Urothelium cell line (cell line): ENCODE results near the gene PPP1R12B.
"Not testable (repeated sequence)": the region's sequence is repeated elsewhere in the genome, so short reads cannot be mapped to it uniquely, and the experiment has no call there.

ENCODE experiments used
- DNase-seq: peaks from one replicate; pipeline ENCODE4 v3.0.0; 2011; ENCODE audit warnings: low spot score, mixed read lengths
- FAIRE-seq: peaks from 2 replicates; lab custom pipeline; 2011; peaks lifted over from hg19 to GRCh38; lab: Jason Lieb, UNC

The PPP1R12B gene

GRCh38 chr1:202343652-202344349 lies 4.7 kb upstream of the PPP1R12B start:
- FAIRE-seq, result no peak
- peak; percentile 40 for DNase-seq

GRCh38 chr1:202348005-202348508 lies 442 bp upstream of the PPP1R12B start:
- FAIRE-seq, result no peak

GRCh38 chr1:202349206-202349928 lies 868 bp downstream of the PPP1R12B start:
- DNase-seq (no peak), FAIRE-seq (no peak)

More at GRCh38 chr1:202348005-202348508, 442 bp upstream of the PPP1R12B start:
- no peak for DNase-seq

GRCh38 chr1:202351725-202352124 lies 3.2 kb downstream of the PPP1R12B start:
- FAIRE-seq (no peak), DNase-seq (no peak)

GRCh38 chr1:202352583-202353197 lies 4.2 kb downstream of the PPP1R12B start:
- DNase-seq, FAIRE-seq: not testable (repeated sequence)

- no peak for FAIRE-seq
- DNase-seq, result no peak
Observed at GRCh38 chr1:202355944-202356553, 7.5 kb downstream of the PPP1R12B start.

- FAIRE-seq, result no peak
Observed at GRCh38 chr1:202357506-202357905, 9.0 kb downstream of the PPP1R12B start.

GRCh38 chr1:202361224-202361623 lies 12.7 kb downstream of the PPP1R12B start:
- no peak for DNase-seq
- FAIRE-seq, result no peak

More at GRCh38 chr1:202357506-202357905, 9.0 kb downstream of the PPP1R12B start:
- DNase-seq, result no peak

- FAIRE-seq (no peak), DNase-seq (no peak)
Observed at GRCh38 chr1:202361701-202362100, 13.2 kb downstream of the PPP1R12B start.

GRCh38 chr1:202362212-202362611 lies 13.7 kb downstream of the PPP1R12B start:
- DNase-seq (no peak), FAIRE-seq (no peak)

GRCh38 chr1:202365092-202365815 lies 16.8 kb downstream of the PPP1R12B start:
- DNase-seq (no peak), FAIRE-seq (no peak)

- DNase-seq (no peak), FAIRE-seq (no peak)
Observed at GRCh38 chr1:202367271-202367670, 18.8 kb downstream of the PPP1R12B start.

- not testable (repeated sequence) for DNase-seq, FAIRE-seq
Observed at GRCh38 chr1:202370906-202371305, 22.4 kb downstream of the PPP1R12B start.

- DNase-seq, result no peak
- FAIRE-seq, result no peak
Observed at GRCh38 chr1:202374099-202374498, 25.6 kb downstream of the PPP1R12B start.

GRCh38 chr1:202375175-202375574 lies 26.7 kb downstream of the PPP1R12B start:
- not testable (repeated sequence) for FAIRE-seq, DNase-seq

- FAIRE-seq (no peak), DNase-seq (no peak)
Observed at GRCh38 chr1:202376247-202376646, 27.7 kb downstream of the PPP1R12B start.

- DNase-seq, FAIRE-seq: not testable (repeated sequence)
Observed at GRCh38 chr1:202379884-202380529, 31.5 kb downstream of the PPP1R12B start.

GRCh38 chr1:202380535-202380934 lies 32.0 kb downstream of the PPP1R12B start:
- FAIRE-seq, result not testable (repeated sequence)

GRCh38 chr1:202381867-202382266 lies 33.4 kb downstream of the PPP1R12B start:
- FAIRE-seq, DNase-seq: not testable (repeated sequence)

More at GRCh38 chr1:202380535-202380934, 32.0 kb downstream of the PPP1R12B start:
- DNase-seq, result not testable (repeated sequence)

GRCh38 chr1:202395831-202396230 lies 47.3 kb downstream of the PPP1R12B start:
- not testable (repeated sequence) for FAIRE-seq, DNase-seq
